CD14-positive monocyte (primary cell): Measurements from ENCODE around the gene MISP. TPM values are rescaled to one million over a fixed set of nuclear protein-coding genes. Genes with fewer than 3 reads are reported as not detected.
A peak's percentile ranks its signal among the peaks of the same experiment; 100 is the strongest.

ENCODE experiments used
- DNase-seq, 3 donors: peaks; one replicate each; pipeline ENCODE4 v3.0.0-alpha.2; 2011 to 2022
- H2AFZ ChIP-seq: 2 replicates; pipeline ENCODE4 v1.6.0; 2012; ENCODE audit warnings: mild to moderate bottlenecking, low read depth, low read length, inconsistent platforms; ENCODE audit not compliant: insufficient read depth, poor library complexity, severe bottlenecking
- H3K27ac ChIP-seq, 2 donors: 1 replicate in 1 of 2; 2 replicates in 1 of 2; pipeline ENCODE4 v1.5.1; 2012 to 2013; ENCODE audit warnings: low read length in 2 of 2, control low read depth in 1 of 2, inconsistent platforms in 1 of 2, low read depth in 1 of 2, mild to moderate bottlenecking in 1 of 2
- H3K27me3 ChIP-seq, 2 donors: one replicate each; pipeline versions ENCODE4 v1.6.0 to v1.6.1; 2011 to 2013; ENCODE audit warnings: low read length in 2 of 2; ENCODE audit not compliant: control insufficient read depth in 2 of 2, insufficient read depth in 2 of 2
- H3K36me3 ChIP-seq, 2 donors: replicated peaks in 1 of 2; 1 replicate in 1 of 2; 2 replicates in 1 of 2; pipeline versions ENCODE4 v1.5.1 to v1.6.1; 2012 to 2013; ENCODE audit warnings: low read length in 2 of 2, control low read depth in 1 of 2, inconsistent platforms in 1 of 2, mild to moderate bottlenecking in 1 of 2; ENCODE audit not compliant: insufficient read depth in 2 of 2, control insufficient read depth in 1 of 2
- H3K4me1 ChIP-seq, 2 donors: 1 replicate in 1 of 2; 2 replicates in 1 of 2; pipeline versions ENCODE4 v1.5.1 to v1.6.1; 2012 to 2013; ENCODE audit warnings: low read length in 2 of 2, control low read depth in 1 of 2, inconsistent platforms in 1 of 2, mild to moderate bottlenecking in 1 of 2, moderate library complexity in 1 of 2; ENCODE audit not compliant: insufficient read depth in 2 of 2, control insufficient read depth in 1 of 2
- H3K4me2 ChIP-seq: replicated peaks from 2 replicates; pipeline ENCODE3; 2012; ENCODE audit warnings: low read length, moderate library complexity, mild to moderate bottlenecking; ENCODE audit not compliant: poor library complexity, severe bottlenecking; ENCODE audit errors: extremely low read depth
- H3K4me3 ChIP-seq, 3 experiments: fragments of 200-600 bp in 1 of 3; sonication (generic) in 1 of 3; replicated peaks in 1 of 3; 1 replicate in 2 of 3; 2 replicates in 1 of 3; pipeline ENCODE4 v1.5.1; 2011 to 2013; ENCODE audit warnings: low read length in 3 of 3, mild to moderate bottlenecking in 3 of 3, control low read depth in 2 of 3, low read depth in 2 of 3, inconsistent platforms in 1 of 3, moderate library complexity in 1 of 3
- H3K79me2 ChIP-seq: 2 replicates; pipeline ENCODE4 v1.6.0; 2012; ENCODE audit warnings: mild to moderate bottlenecking, control low read depth, inconsistent platforms, low read length, moderate library complexity; ENCODE audit not compliant: insufficient read depth
- H3K9ac ChIP-seq: 2 replicates; pipeline ENCODE4 v1.6.0; 2017; ENCODE audit warnings: low read length, mild to moderate bottlenecking; ENCODE audit not compliant: insufficient read depth, poor library complexity, severe bottlenecking
- H3K9me3 ChIP-seq, 2 donors: replicated peaks in 1 of 2; 1 replicate in 1 of 2; 2 replicates in 1 of 2; pipeline versions ENCODE4 v1.5.1 to v1.6.1; 2012 to 2013; ENCODE audit warnings: low read length in 2 of 2, control low read depth in 1 of 2; ENCODE audit not compliant: control insufficient read depth in 1 of 2, insufficient read depth in 1 of 2
- H4K20me1 ChIP-seq: 2 replicates; pipeline ENCODE4 v1.6.0; 2012; ENCODE audit warnings: mild to moderate bottlenecking, low read length, control low read depth, moderate library complexity; ENCODE audit not compliant: insufficient read depth
- H3K27ac Mint-ChIP-seq, 7 donors: one replicate each; pipeline ENCODE4 v1.8.0; 2020; ENCODE audit warnings: mild to moderate bottlenecking in 7 of 7, mixed read lengths in 7 of 7, moderate library complexity in 6 of 7, inconsistent platforms in 2 of 7
- H3K27me3 Mint-ChIP-seq, 3 donors: one replicate each; pipeline ENCODE4 v1.8.0; 2021 to 2022; ENCODE audit warnings: low read depth in 3 of 3, mild to moderate bottlenecking in 3 of 3, mixed read lengths in 3 of 3, moderate library complexity in 3 of 3, inconsistent platforms in 1 of 3
- H3K36me3 Mint-ChIP-seq, 2 donors: one replicate each; pipeline ENCODE4 v1.8.0; 2020; ENCODE audit warnings: mixed read lengths in 2 of 2, inconsistent platforms in 1 of 2, mild to moderate bottlenecking in 1 of 2
- H3K4me1 Mint-ChIP-seq: one replicate; pipeline ENCODE4 v1.8.0; 2020; ENCODE audit warnings: mild to moderate bottlenecking, mixed read lengths
- H3K4me3 Mint-ChIP-seq, 2 donors: one replicate each; pipeline ENCODE4 v1.8.0; 2020; ENCODE audit warnings: mild to moderate bottlenecking in 2 of 2, mixed read lengths in 2 of 2, moderate library complexity in 1 of 2
- H3K9me3 Mint-ChIP-seq, 7 donors: one replicate each; pipeline ENCODE4 v1.8.0; 2020 to 2022; ENCODE audit warnings: mixed read lengths in 7 of 7, mild to moderate bottlenecking in 6 of 7, moderate library complexity in 6 of 7, inconsistent platforms in 2 of 7
- CTCF ChIP-seq: fragments of 200-600 bp; IDR thresholded peaks from one replicate; pipeline ENCODE4 v1.8.0; 2022; ENCODE audit warnings: antibody characterized with exemption, mild to moderate bottlenecking
- WGBS: methylation state at CpG from one replicate; pipeline ENCODE4 v1.1.5; 2013; ENCODE audit warnings: missing lambda C conversion rate; ENCODE audit not compliant: insufficient coverage; 5-methylcytosine and 5-hydroxymethylcytosine counted together
- intact Hi-C, 2 donors: fragments of 100-400 bp; cut with micrococcal nuclease; formaldehyde crosslinking; loops; one replicate each; pipeline versions ENCODE4 v1.15.0 to v1.15.1; 2023
- polyA plus RNA-seq, 3 donors: library from polyadenylated mRNA; depleted of rRNA in 1 of 3; unstranded in 2 of 3; stranded (reverse) in 1 of 3; fragments of 300-500 nt in 2 of 3; fragments of >200 nt in 1 of 3; fragmentation: Illumina TruSeq in 2 of 3; gene quantifications; 1 replicate in 2 of 3; 2 replicates in 1 of 3; pipeline ENCODE4 v1.2.3, GENCODE V29; 2012 to 2021

MISP gene
- polyA plus RNA-seq, 3 donors, result not detected

DNA sequence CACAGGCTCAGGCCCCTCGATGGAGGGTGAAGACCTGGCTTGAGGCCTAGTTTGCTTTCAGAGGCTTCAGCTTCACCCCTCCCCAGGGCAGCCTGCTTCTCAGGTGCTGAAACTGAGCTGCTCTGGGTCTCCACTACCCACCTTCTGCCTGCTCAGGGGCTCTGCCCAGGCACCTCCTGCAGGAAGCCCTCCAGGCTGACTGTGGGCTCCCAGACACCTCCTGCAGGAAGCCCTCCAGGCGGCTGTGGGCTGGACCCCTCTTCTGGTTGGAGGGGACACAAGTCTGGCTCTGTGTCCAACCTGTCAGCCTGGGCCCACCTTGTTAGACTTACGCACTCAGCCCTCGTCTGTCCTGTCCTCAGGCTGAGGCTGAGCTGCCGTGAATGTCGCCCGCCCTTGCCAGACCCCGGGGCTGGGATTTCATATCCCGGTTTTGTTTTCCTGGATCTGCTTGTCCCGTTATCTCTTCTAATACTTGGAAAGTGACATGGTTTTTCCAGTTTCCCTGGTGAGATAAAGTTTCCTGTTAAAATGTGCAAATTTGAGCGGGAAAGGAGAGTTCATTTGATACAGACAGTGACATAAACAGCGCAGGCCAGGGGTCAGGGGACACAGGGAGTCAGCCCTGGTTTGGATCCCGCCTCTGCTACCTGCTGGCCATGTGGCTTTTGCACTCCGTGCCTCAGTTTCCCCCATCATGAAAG lies 20.8 kb upstream of the MISP start:
- H3K4me1 Mint-ChIP-seq, result peaks cover 6% of the 10 kb centered on the region
- no peak overlapping the region for H3K4me3 Mint-ChIP-seq
- no peak overlapping the region for H3K4me3 ChIP-seq
- WGBS, result 94% methylated on average over 12 of the region's 14 CpGs
- H4K20me1 ChIP-seq, result no peaks in the 10 kb centered on the region
- no peaks in the 10 kb centered on the region for H3K27me3 ChIP-seq
- H3K4me1 ChIP-seq, result no peaks in the 10 kb centered on the region
- intact Hi-C loops, result loop anchor here in 1 of 2 donors (5.0 kb wide), 1 partner anchor 148 kb away; no protein-coding TSS in a partner anchor
- H2AFZ ChIP-seq, result no peak overlapping the region
- H3K9me3 ChIP-seq, result no peaks in the 10 kb centered on the region
- H3K4me2 ChIP-seq, result no peak overlapping the region
- DNase-seq, result no peak
- H3K27me3 Mint-ChIP-seq, result peaks cover 0 to 12% (median 2%) of the 10 kb centered on the region in 3 donors
- H3K36me3 ChIP-seq, result no peaks in the 10 kb centered on the region
- no peak for TF ChIP-seq CTCF
- no peak overlapping the region for H3K27ac Mint-ChIP-seq
- H3K27ac ChIP-seq, result no peak overlapping the region
- H3K36me3 Mint-ChIP-seq, result no peaks in the 10 kb centered on the region
- no peak overlapping the region for H3K9ac ChIP-seq
- no peaks in the 10 kb centered on the region for H3K79me2 ChIP-seq
- no peaks in the 10 kb centered on the region for H3K9me3 Mint-ChIP-seq

DNA sequence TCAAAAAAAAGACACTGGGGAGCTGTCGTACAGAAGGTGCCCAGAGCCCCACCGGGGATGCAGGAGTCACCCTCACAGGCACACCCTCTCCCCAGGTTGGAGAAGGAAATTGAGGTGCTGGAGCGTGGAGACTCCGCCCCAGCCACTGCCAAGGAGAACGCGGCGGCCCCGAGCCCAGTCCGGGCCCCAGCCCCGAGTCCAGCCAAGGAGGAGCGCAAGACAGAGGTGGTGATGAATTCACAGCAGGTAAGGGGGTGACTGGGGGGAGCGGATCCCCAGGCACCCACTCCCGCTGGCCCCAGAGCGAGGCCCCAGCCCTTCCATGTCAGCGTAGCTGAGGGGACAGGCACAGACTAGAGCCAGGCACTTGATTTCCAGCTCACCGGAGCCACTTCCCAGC lies 19.9 kb upstream of the MISP start:
- Mint-ChIP-seq H3K27me3 (peaks cover 0 to 12% (median 2%) of the 10 kb centered on the region in 3 donors), H3K4me1 (peaks cover 6% of the 10 kb centered on the region), H3K4me3 (no peak overlapping the region), H3K9me3 (no peaks in the 10 kb centered on the region), H3K27ac (peak overlapping the region in 1 of 7 donors; percentile 13), H3K36me3 (no peaks in the 10 kb centered on the region)
- H4K20me1 ChIP-seq, result no peaks in the 10 kb centered on the region
- no peak overlapping the region for H3K9ac ChIP-seq
- H3K27ac ChIP-seq, result no peak overlapping the region
- intact Hi-C loops, result loop anchor here in 1 of 2 donors (5.0 kb wide), 1 partner anchor 149 kb away; no protein-coding TSS in a partner anchor
- no peaks in the 10 kb centered on the region for H3K27me3 ChIP-seq
- no peak for DNase-seq
- no peaks in the 10 kb centered on the region for H3K79me2 ChIP-seq
- H3K9me3 ChIP-seq, result no peaks in the 10 kb centered on the region
- no peaks in the 10 kb centered on the region for H3K36me3 ChIP-seq
- no peaks in the 10 kb centered on the region for H3K4me1 ChIP-seq
- H2AFZ ChIP-seq, result no peak overlapping the region
- H3K4me2 ChIP-seq, result no peak overlapping the region
- TF ChIP-seq CTCF, result no peak
- no peak overlapping the region for H3K4me3 ChIP-seq
- 100% methylated on average over 7 of the region's 16 CpGs for WGBS
